Left lung (tissue), 10 donors: ENCODE measurements around the gene CYP3A5. TPM values are rescaled to one million over a fixed set of nuclear protein-coding genes. Genes with fewer than 3 reads are reported as not detected.

Experiments
- ATAC-seq: fragments of 200-7000 bp; cut with Tn5 transposase; one replicate; pipeline ENCODE4 v1.9.1; 2020; ENCODE audit warnings: moderate library complexity
- DNase-seq, 4 donors: peaks; one replicate each; pipeline ENCODE4 v3.0.0-alpha.2; 2013 to 2020
- H3K27ac ChIP-seq, 2 donors: fragments of 200-600 bp; sonication (generic) in 1 of 2; one replicate each; pipeline versions ENCODE4 v1.5.0 to v1.8.0; 2020 to 2021
- H3K27me3 ChIP-seq, 2 donors: fragments of 200-600 bp; sonication (generic) in 1 of 2; one replicate each; pipeline versions ENCODE4 v1.5.0 to v1.8.0; 2020 to 2021
- H3K36me3 ChIP-seq, 2 donors: fragments of 200-600 bp; sonication (generic) in 1 of 2; one replicate each; pipeline versions ENCODE4 v1.5.0 to v1.8.0; 2020 to 2021
- H3K4me1 ChIP-seq, 2 donors: fragments of 200-600 bp; one replicate each; pipeline ENCODE4 v1.8.0; 2021
- H3K4me3 ChIP-seq, 2 donors: fragments of 200-600 bp; sonication (generic) in 1 of 2; one replicate each; pipeline versions ENCODE4 v1.5.0 to v1.8.0; 2020 to 2021; ENCODE audit warnings: mild to moderate bottlenecking in 1 of 2
- H3K9me3 ChIP-seq, 2 donors: fragments of 200-600 bp; sonication (generic) in 1 of 2; one replicate each; pipeline versions ENCODE4 v1.5.0 to v1.8.0; 2020 to 2021
- intact Hi-C, 2 donors: fragments of 100-400 bp; cut with DNase I; formaldehyde crosslinking; loops; one replicate each; pipeline versions ENCODE4 v1.11.2 to v1.14.2; 2022
- polyA plus RNA-seq, 6 donors: library from polyadenylated mRNA; unstranded; fragments of 120-200 nt; gene quantifications; one replicate each; pipeline ENCODE4 v1.2.1, GENCODE V29; 2013; ENCODE audit not compliant: insufficient read length in 6 of 6
- total RNA-seq, 2 donors: library from RNA; stranded (reverse); fragmentation: NEBNext Ultra II Directional; extraction: Animal tissue kit (Norgen Biotek cat#: 25700); gene quantifications; one replicate each; pipeline ENCODE4 v1.2.1, GENCODE V29; 2021
- TF ChIP-seq, protein P1 (sequence below), 2 donors: fragments of 200-600 bp; sonication (generic) in 1 of 2; IDR thresholded peaks; one replicate each; pipeline versions ENCODE4 v1.5.0 to v1.8.0; 2021; ENCODE audit warnings: antibody characterized with exemption in 2 of 2
- donor health status: DM: no; HTN: yes; CAD: no.
- donor health status: DM: no; HTN: no; CAD: no.

CYP3A5 gene
- total and polyA plus RNA-seq, 8 donors: 5.7 to 29.5 (median 17.5) TPM

- TF ChIP-seq, protein P1, sequence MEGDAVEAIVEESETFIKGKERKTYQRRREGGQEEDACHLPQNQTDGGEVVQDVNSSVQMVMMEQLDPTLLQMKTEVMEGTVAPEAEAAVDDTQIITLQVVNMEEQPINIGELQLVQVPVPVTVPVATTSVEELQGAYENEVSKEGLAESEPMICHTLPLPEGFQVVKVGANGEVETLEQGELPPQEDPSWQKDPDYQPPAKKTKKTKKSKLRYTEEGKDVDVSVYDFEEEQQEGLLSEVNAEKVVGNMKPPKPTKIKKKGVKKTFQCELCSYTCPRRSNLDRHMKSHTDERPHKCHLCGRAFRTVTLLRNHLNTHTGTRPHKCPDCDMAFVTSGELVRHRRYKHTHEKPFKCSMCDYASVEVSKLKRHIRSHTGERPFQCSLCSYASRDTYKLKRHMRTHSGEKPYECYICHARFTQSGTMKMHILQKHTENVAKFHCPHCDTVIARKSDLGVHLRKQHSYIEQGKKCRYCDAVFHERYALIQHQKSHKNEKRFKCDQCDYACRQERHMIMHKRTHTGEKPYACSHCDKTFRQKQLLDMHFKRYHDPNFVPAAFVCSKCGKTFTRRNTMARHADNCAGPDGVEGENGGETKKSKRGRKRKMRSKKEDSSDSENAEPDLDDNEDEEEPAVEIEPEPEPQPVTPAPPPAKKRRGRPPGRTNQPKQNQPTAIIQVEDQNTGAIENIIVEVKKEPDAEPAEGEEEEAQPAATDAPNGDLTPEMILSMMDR (IDR thresholded peaks at IDR 0.05): no peak
- Histone ChIP-seq H3K4me3 (peak overlapping the region in 1 of 2 donors; percentile 3), H3K27ac (no peak overlapping the region)
Observed at GRCh38 chr7:99677648-99678045, 2.1 kb downstream of the CYP3A5 start.

GRCh38 chr7:99677013-99677647 is 2.7 kb downstream of the CYP3A5 start:
- H3K4me3 ChIP-seq: no peak overlapping the region
- no peaks in the 10 kb centered on the region for H3K9me3 ChIP-seq
- DNase-seq (no peak), ATAC-seq (no peak)
- H3K27me3 ChIP-seq: no peaks in the 10 kb centered on the region
- intact Hi-C loops: no loop called here
- no peak overlapping the region for H3K27ac ChIP-seq
- no peaks in the 10 kb centered on the region for H3K36me3 ChIP-seq
- peaks cover 0 to 3% of the 10 kb centered on the region in 2 donors for H3K4me1 ChIP-seq
- TF ChIP-seq, protein P1 (IDR thresholded peaks at IDR 0.05): no peak

More at GRCh38 chr7:99677648-99678045, 2.1 kb downstream of the CYP3A5 start:
- DNase-seq: no peak
- ATAC-seq: no peak
- intact Hi-C loops: no loop called here
- no peaks in the 10 kb centered on the region for H3K36me3 ChIP-seq
- peaks cover 0 to 3% of the 10 kb centered on the region in 2 donors for H3K4me1 ChIP-seq
- H3K27me3 ChIP-seq: no peaks in the 10 kb centered on the region
- H3K9me3 ChIP-seq: no peaks in the 10 kb centered on the region

DNA sequence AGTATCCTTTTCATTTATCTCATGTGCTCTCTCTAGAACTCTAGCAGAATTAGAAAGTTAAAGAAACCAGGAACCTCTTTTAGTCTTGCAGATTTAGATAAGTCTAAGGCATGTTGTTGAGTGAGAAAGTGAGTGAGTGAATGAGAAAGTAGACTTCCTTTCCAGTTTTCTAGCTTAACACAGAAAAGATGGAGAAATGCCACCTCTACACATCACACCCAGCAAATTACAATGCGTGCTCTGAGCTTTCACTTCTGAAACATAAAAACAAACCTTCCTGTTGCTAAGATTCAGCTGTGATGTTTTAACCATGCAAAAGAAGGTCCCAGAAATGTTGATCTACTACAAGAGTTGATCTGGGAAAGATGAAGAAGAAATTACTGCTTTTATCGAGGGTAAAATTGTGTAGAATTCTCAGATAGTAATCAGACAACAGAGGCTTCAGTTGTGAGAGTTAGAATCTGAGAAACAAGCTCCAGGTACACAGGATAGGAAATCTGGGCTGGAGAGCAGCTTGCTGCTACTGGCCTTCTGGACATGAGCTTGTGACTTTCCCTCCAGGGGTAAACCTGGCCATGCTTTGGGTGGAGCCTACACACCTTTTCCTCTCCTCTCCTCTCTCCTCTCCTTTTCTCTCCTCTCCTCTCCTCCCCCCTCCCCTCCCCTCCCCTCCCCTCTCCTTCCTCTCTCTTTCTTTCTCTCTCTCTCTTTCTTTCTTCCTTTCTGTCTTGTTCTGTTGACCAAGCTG is 4.6 kb downstream of the CYP3A5 start:
- Histone ChIP-seq H3K4me3 (no peak overlapping the region), H3K9me3 (no peaks in the 10 kb centered on the region), H3K27me3 (no peaks in the 10 kb centered on the region), H3K4me1 (peaks cover 0 to 3% of the 10 kb centered on the region in 2 donors), H3K36me3 (no peaks in the 10 kb centered on the region), H3K27ac (no peak overlapping the region)
- intact Hi-C loops: no loop called here
- ATAC-seq: no peak
- DNase-seq: no peak
- TF ChIP-seq, protein P1 (IDR thresholded peaks at IDR 0.05): no peak

- TF ChIP-seq, protein P1 (IDR thresholded peaks at IDR 0.05): no peak
- Histone ChIP-seq H3K27me3 (no peaks in the 10 kb centered on the region), H3K4me1 (no peaks in the 10 kb centered on the region), H3K36me3 (peaks cover 0 to 4% of the 10 kb centered on the region in 2 donors), H3K4me3 (no peak overlapping the region), H3K9me3 (no peaks in the 10 kb centered on the region), H3K27ac (no peak overlapping the region)
- intact Hi-C loops: no loop called here
- DNase-seq: no peak
- no peak for ATAC-seq
Observed at GRCh38 chr7:99672573-99672972, 7.2 kb downstream of the CYP3A5 start.

- no peak overlapping the region for H3K4me3 ChIP-seq
- no peaks in the 10 kb centered on the region for H3K9me3 ChIP-seq
- no peaks in the 10 kb centered on the region for H3K27me3 ChIP-seq
- H3K27ac ChIP-seq: no peak overlapping the region
- intact Hi-C loops: no loop called here
- H3K36me3 ChIP-seq: peaks cover 0 to 12% of the 10 kb centered on the region in 2 donors
- TF ChIP-seq, protein P1 (IDR thresholded peaks at IDR 0.05): no peak
- no peaks in the 10 kb centered on the region for H3K4me1 ChIP-seq
- DNase-seq: no peak
- no peak for ATAC-seq
Observed at GRCh38 chr7:99669782-99670181, 10.0 kb downstream of the CYP3A5 start.
